Neural crest cell (in vitro differentiated cells): Measurements from ENCODE around the gene SLC1A4. TPM values are rescaled to one million over a fixed set of nuclear protein-coding genes. Genes with fewer than 3 reads are reported as not detected.

Experiments used
- DNase-seq: peaks from one replicate; pipeline ENCODE4 v3.0.0; 2021; ENCODE audit warnings: low read depth, mixed read lengths, low spot score
- H3K27ac Mint-ChIP-seq: one replicate; pipeline ENCODE4 v1.8.0; 2021; ENCODE audit warnings: mild to moderate bottlenecking, mixed read lengths; ENCODE audit not compliant: unreplicated experiment
- H3K27me3 Mint-ChIP-seq: 2 replicates; pipeline ENCODE4 v1.8.0; 2021; ENCODE audit warnings: low read depth, mild to moderate bottlenecking, mixed read lengths
- H3K36me3 Mint-ChIP-seq: 2 replicates; pipeline ENCODE4 v1.8.0; 2021; ENCODE audit warnings: low read depth, mild to moderate bottlenecking, mixed read lengths
- H3K4me1 Mint-ChIP-seq: 2 replicates; pipeline ENCODE4 v1.8.0; 2021; ENCODE audit warnings: mixed read lengths
- H3K4me3 Mint-ChIP-seq: one replicate; pipeline ENCODE4 v1.8.0; 2021; ENCODE audit warnings: mild to moderate bottlenecking, mixed read lengths
- H3K9me3 Mint-ChIP-seq: 2 replicates; pipeline ENCODE4 v1.8.0; 2021; ENCODE audit warnings: mixed read lengths
- CTCF ChIP-seq: fragments of 200-600 bp; sonication (generic); conservative IDR thresholded peaks from 2 replicates; pipeline ENCODE4 v1.5.0; 2021; ENCODE audit warnings: antibody characterized with exemption, mild to moderate bottlenecking
- long read RNA-seq: library from polyadenylated mRNA; unstranded; transcript quantifications from one replicate; pipeline ENCODE4 v2.0.0, GENCODE V29; 2020
- total RNA-seq: library from RNA; stranded (reverse); gene quantifications from 2 replicates; pipeline ENCODE4 v1.2.1, GENCODE V29; 2021

The SLC1A4 gene
- total RNA-seq, result 26.4 and 26.8 TPM in 2 replicates
- long read RNA-seq, full-length matches to known transcripts, result 16 of 44 reads
- long read RNA-seq, partial matches to known transcripts, result 25 of 44 reads
- long read RNA-seq, other reads (novel, unspliced or antisense), result 3 of 44 reads

GRCh38 chr2:64989126-64989981 is at the start of gene SLC1A4:
Gene SLC1A4, plus strand, starts transcription at chr2:64989399. Its CDS starts 245 bp downstream, at chr2:64989644.
- no peak for TF ChIP-seq CTCF
- Mint-ChIP-seq H3K9me3 (no peaks in the 10 kb centered on the region), H3K36me3 (peaks cover 2% of the 10 kb centered on the region), H3K4me1 (peaks cover 48% of the 10 kb centered on the region), H3K27me3 (peaks cover 13% of the 10 kb centered on the region), H3K4me3 (peak within 1 kb of the TSS; percentile 94), H3K27ac (peak within 1 kb of the TSS; percentile 94)
- DNase-seq, result peak; percentile 71

GRCh38 chr2:64941143-64941542 is 48.1 kb upstream of the SLC1A4 start:
- TF ChIP-seq CTCF, result no peak
- H3K4me1 Mint-ChIP-seq, result no peaks in the 10 kb centered on the region
- H3K36me3 Mint-ChIP-seq, result no peaks in the 10 kb centered on the region
- no peak for DNase-seq
- H3K27ac Mint-ChIP-seq, result no peak overlapping the region
- H3K27me3 Mint-ChIP-seq, result peaks cover 7% of the 10 kb centered on the region
- H3K9me3 Mint-ChIP-seq, result peaks cover under 1% of the 10 kb centered on the region
- H3K4me3 Mint-ChIP-seq, result no peak overlapping the region

GRCh38 chr2:64941801-64942200 is 47.4 kb upstream of the SLC1A4 start:
- Mint-ChIP-seq H3K9me3 (no peaks in the 10 kb centered on the region), H3K4me1 (no peaks in the 10 kb centered on the region), H3K4me3 (no peak overlapping the region), H3K27ac (peak overlapping the region; percentile 37), H3K36me3 (no peaks in the 10 kb centered on the region), H3K27me3 (peaks cover 7% of the 10 kb centered on the region)
- no peak for TF ChIP-seq CTCF
- DNase-seq, result no peak

GRCh38 chr2:64942693-64943092 is 46.5 kb upstream of the SLC1A4 start:
- TF ChIP-seq CTCF, result no peak
- Mint-ChIP-seq H3K9me3 (no peaks in the 10 kb centered on the region), H3K4me3 (no peak overlapping the region), H3K27me3 (peaks cover 7% of the 10 kb centered on the region), H3K4me1 (no peaks in the 10 kb centered on the region), H3K27ac (no peak overlapping the region), H3K36me3 (no peaks in the 10 kb centered on the region)
- no peak for DNase-seq

- Mint-ChIP-seq H3K4me1 (no peaks in the 10 kb centered on the region), H3K27me3 (peaks cover 6% of the 10 kb centered on the region), H3K4me3 (no peak overlapping the region), H3K36me3 (no peaks in the 10 kb centered on the region), H3K9me3 (no peaks in the 10 kb centered on the region), H3K27ac (no peak overlapping the region)
- TF ChIP-seq CTCF, result no peak
- no peak for DNase-seq
These were observed 45.6 kb upstream of the SLC1A4 start for GRCh38 chr2:64943387-64944150.
